ENCODE results near the gene PTPN2.

The PTPN2 gene

GRCh38 chr18:12857991-12858544, 26.0 kb downstream of the PTPN2 start:
- no peak for DNase-seq (ENCODE audit: low spot score)

- DNase-seq (ENCODE audit: low spot score): no peak
Measured at GRCh38 chr18:12857215-12857905, 26.7 kb downstream of the PTPN2 start.

GRCh38 chr18:12855916-12856315, 28.1 kb downstream of the PTPN2 start:
- no peak for DNase-seq (ENCODE audit: low spot score)

- no peak for DNase-seq (ENCODE audit: low spot score)
Measured at GRCh38 chr18:12852566-12853315, 31.3 kb downstream of the PTPN2 start.

- DNase-seq (ENCODE audit: low spot score): no peak
Measured at GRCh38 chr18:12851716-12852115, 32.3 kb downstream of the PTPN2 start.

GRCh38 chr18:12849548-12849947, 34.5 kb downstream of the PTPN2 start:
- DNase-seq (ENCODE audit: low spot score): no peak

GRCh38 chr18:12848405-12848804, 35.6 kb downstream of the PTPN2 start:
- DNase-seq (ENCODE audit: low spot score): no peak

- no peak for DNase-seq (ENCODE audit: low spot score)
Measured at GRCh38 chr18:12844391-12844790, 39.6 kb downstream of the PTPN2 start.

- DNase-seq (ENCODE audit: low spot score): no peak
Measured at GRCh38 chr18:12843420-12844350, 40.4 kb downstream of the PTPN2 start.

- no peak for DNase-seq (ENCODE audit: low spot score)
Measured at GRCh38 chr18:12842459-12843380, 41.3 kb downstream of the PTPN2 start.

GRCh38 chr18:12841070-12841469, 43.0 kb downstream of the PTPN2 start:
- no peak for DNase-seq (ENCODE audit: low spot score)

- no peak for DNase-seq (ENCODE audit: low spot score)
Measured at GRCh38 chr18:12840382-12840781, 43.7 kb downstream of the PTPN2 start.

GRCh38 chr18:12839526-12840196, 44.4 kb downstream of the PTPN2 start:
- no peak for DNase-seq (ENCODE audit: low spot score)

GRCh38 chr18:12839057-12839525, 44.9 kb downstream of the PTPN2 start:
- DNase-seq (ENCODE audit: low spot score): no peak

GRCh38 chr18:12838178-12838634, 45.8 kb downstream of the PTPN2 start:
- peak; percentile 85 for DNase-seq (ENCODE audit: low spot score)

- DNase-seq (ENCODE audit: low spot score): no peak
Measured at GRCh38 chr18:12837747-12838146, 46.3 kb downstream of the PTPN2 start.

GRCh38 chr18:12836551-12836950, 47.5 kb downstream of the PTPN2 start:
- DNase-seq (ENCODE audit: low spot score): no peak

- DNase-seq (ENCODE audit: low spot score): no peak
Measured at GRCh38 chr18:12828116-12829051, 55.7 kb downstream of the PTPN2 start.

- no peak for DNase-seq (ENCODE audit: low spot score)
Measured at GRCh38 chr18:12827588-12827987, 56.4 kb downstream of the PTPN2 start.
